Stimulated activated CD8-positive, alpha-beta memory T cell treated with anti-CD3 and anti-CD28 coated beads, Interleukin-12 subunit alpha, Interleukin-12 subunit beta, amount 100 ng/mL, for 4 hours (primary cell): Measurements from ENCODE around the gene ERCC5.

Experiments
- DNase-seq: peaks from one replicate; pipeline ENCODE4 v3.0.0-alpha.2; 2020; ENCODE audit warnings: low read depth

ERCC5 gene

GRCh38 chr13:102922184-102922583 lies 76.4 kb downstream of the ERCC5 start:
- DNase-seq: no peak
